Heart left ventricle (tissue), 16 donors: ENCODE results near the gene P2RX3. TPM values are rescaled to one million over a fixed set of nuclear protein-coding genes. Genes with fewer than 3 reads are reported as not detected.

Experiments
- ATAC-seq, 4 donors: fragments of 200-7000 bp; cut with Tn5 transposase; one replicate each; pipeline ENCODE4 v1.9.1; 2020 to 2022; ENCODE audit warnings: moderate library complexity in 4 of 4, mild to moderate bottlenecking in 3 of 4, moderate number of reproducible peaks in 1 of 4
- DNase-seq, 5 donors: peaks; one replicate each; pipeline ENCODE4 v3.0.0-alpha.2; 2020
- H3K27ac ChIP-seq, 12 donors: fragments of 200-600 bp; sonication (generic) in 4 of 12; one replicate each; pipeline versions ENCODE4 v1.5.0 to v1.8.0; 2016 to 2022; ENCODE audit warnings: mild to moderate bottlenecking in 2 of 12
- H3K27me3 ChIP-seq, 9 donors: fragments of 200-600 bp; sonication (generic) in 2 of 9; one replicate each; pipeline versions ENCODE4 v1.5.1 to v1.8.0; 2016 to 2022; ENCODE audit warnings: mild to moderate bottlenecking in 3 of 9
- H3K36me3 ChIP-seq, 9 donors: fragments of 200-600 bp; sonication (generic) in 2 of 9; one replicate each; pipeline versions ENCODE4 v1.5.0 to v1.8.0; 2018 to 2022; ENCODE audit warnings: mild to moderate bottlenecking in 2 of 9
- H3K4me1 ChIP-seq, 12 donors: fragments of 200-600 bp; sonication (generic) in 4 of 12; one replicate each; pipeline versions ENCODE4 v1.5.0 to v1.8.0; 2016 to 2022; ENCODE audit warnings: mild to moderate bottlenecking in 3 of 12
- H3K4me3 ChIP-seq, 12 donors: fragments of 200-600 bp; sonication (generic) in 4 of 12; one replicate each; pipeline versions ENCODE4 v1.5.0 to v1.8.0; 2017 to 2022; ENCODE audit warnings: mild to moderate bottlenecking in 9 of 12, moderate library complexity in 4 of 12
- H3K9me3 ChIP-seq, 12 donors: fragments of 200-600 bp; sonication (generic) in 4 of 12; one replicate each; pipeline versions ENCODE4 v1.5.0 to v1.8.0; 2016 to 2022; ENCODE audit warnings: mild to moderate bottlenecking in 1 of 12
- POLR2A ChIP-seq, 2 donors: fragments of 450-650 bp; IDR thresholded peaks; one replicate each; pipeline ENCODE4 v1.6.1; 2017; ENCODE audit warnings: antibody characterized with exemption in 2 of 2, mild to moderate bottlenecking in 2 of 2, moderate library complexity in 2 of 2
- WGBS, 4 donors: extraction: QIAGEN DNeasy Blood & Tissue Kit in 2 of 4; methylation state at CpG; one replicate each; pipeline versions ENCODE4 v1.1.5 to v1.1.7; 2013 to 2018; 5-methylcytosine and 5-hydroxymethylcytosine counted together
- intact Hi-C, 10 donors: fragments of 100-400 bp; cut with DNase I; formaldehyde crosslinking; loops; one replicate each; pipeline versions ENCODE4 v1.11.1 to v1.14.2; 2022
- polyA plus RNA-seq, 2 donors: library from polyadenylated mRNA; stranded (reverse); fragments of 200-250 nt; gene quantifications; one replicate each; pipeline ENCODE4 v1.2.3, GENCODE V29; 2013
- total RNA-seq, 9 donors: library from RNA; depleted of rRNA in 2 of 9; stranded (reverse); fragments of >200 nt in 2 of 9; fragmentation: NEBNext Ultra II Directional in 3 of 9; extraction: Animal tissue kit (Norgen Biotek cat#: 25700) in 3 of 9; gene quantifications; one replicate each; pipeline versions ENCODE4 v1.1.0 to v1.2.4, GENCODE V29; 2016 to 2023
- TF ChIP-seq, protein P1 (sequence below), 12 donors: fragments of 200-600 bp; sonication (generic) in 4 of 12; IDR thresholded peaks; one replicate each; pipeline versions ENCODE4 v1.5.0 to v1.8.0; 2018 to 2022; ENCODE audit warnings: antibody characterized with exemption in 12 of 12, mild to moderate bottlenecking in 5 of 12
- donor health status: ischemic (EF 13 %, LVEDD 7.1; RV severe dilation, severe dysfunction).
- donor health status: healthy with polysubstance abuse.
- donor health status: DM: no; HTN: yes; CAD: no.
- donor health status: DM: no; HTN: no; CAD: no.
- donor health status: ischemic (EF 25% LVEDD 6.9; RV normal size, moderate dysfunction).
- donor health status: ischemic (EF 25% LVEDD 5.7; RV mildly dilated, moderate dysfunction).
- donor health status: healthy.
- donor health status: DM: yes; HTN: yes; CAD: no.
- donor health status: ischemic (EF 35%, LVEDD 5.7; RV mildly dilated, moderate dysfunction).
- donor health status: nonischemic (EF 11% LVEDD 7.7; RV severe dilation, severe dysfunction).
- donor health status: DM: yes; HTN: yes; CAD: no.
- donor health status: PGD.
- donor health status: ischemic (EF 29% LVEDD 5.4; RV normal size, mild dysfunction).
- donor health status: nonischemic (EF 23%, LVEDD 6.1; RV moderate dilation, normal function).

The P2RX3 gene
- total and polyA plus RNA-seq, 11 donors: 0.35 to 7.1 (median 1.3) TPM

DNA sequence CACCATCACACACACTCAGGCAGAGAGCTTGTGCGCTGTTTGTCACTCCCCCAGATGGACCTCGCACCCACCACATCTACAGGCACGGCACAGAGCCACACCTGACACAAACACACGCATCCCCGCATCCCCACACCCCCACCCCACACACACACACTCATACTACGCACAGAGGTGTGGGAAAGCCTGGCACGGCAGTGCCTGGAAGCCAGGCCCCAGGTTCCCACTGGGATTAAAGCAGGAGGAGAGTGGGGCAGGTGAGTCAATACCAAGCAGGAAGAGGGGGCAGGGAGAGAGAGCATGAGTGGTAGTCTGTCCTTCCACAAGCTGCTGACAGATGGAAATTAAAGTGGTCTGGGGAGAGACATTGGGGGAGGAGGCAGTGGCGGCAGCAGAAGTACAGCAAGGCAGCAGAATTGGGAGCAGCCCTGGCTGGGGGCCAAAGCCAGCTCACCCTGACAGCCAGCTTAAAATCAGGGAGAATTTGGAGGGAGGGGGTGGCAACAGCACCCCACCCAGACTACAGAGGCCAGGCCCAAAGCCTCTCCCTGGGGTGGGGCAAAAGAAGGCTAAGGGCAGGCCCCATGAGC, 34.1 kb upstream of the P2RX3 start:
- DNase-seq: peak in 1 of 5 donors; percentile 20
- Histone ChIP-seq H3K27me3 (no peaks in the 10 kb centered on the region), H3K27ac (no peak overlapping the region), H3K36me3 (peaks cover 6 to 80% (median 43%) of the 10 kb centered on the region in 9 donors), H3K4me1 (peaks cover 0 to 46% (median 33%) of the 10 kb centered on the region in 12 donors), H3K4me3 (no peak overlapping the region), H3K9me3 (peaks cover 0 to 16% (median 10%) of the 10 kb centered on the region in 12 donors)
- TF ChIP-seq, protein P1, sequence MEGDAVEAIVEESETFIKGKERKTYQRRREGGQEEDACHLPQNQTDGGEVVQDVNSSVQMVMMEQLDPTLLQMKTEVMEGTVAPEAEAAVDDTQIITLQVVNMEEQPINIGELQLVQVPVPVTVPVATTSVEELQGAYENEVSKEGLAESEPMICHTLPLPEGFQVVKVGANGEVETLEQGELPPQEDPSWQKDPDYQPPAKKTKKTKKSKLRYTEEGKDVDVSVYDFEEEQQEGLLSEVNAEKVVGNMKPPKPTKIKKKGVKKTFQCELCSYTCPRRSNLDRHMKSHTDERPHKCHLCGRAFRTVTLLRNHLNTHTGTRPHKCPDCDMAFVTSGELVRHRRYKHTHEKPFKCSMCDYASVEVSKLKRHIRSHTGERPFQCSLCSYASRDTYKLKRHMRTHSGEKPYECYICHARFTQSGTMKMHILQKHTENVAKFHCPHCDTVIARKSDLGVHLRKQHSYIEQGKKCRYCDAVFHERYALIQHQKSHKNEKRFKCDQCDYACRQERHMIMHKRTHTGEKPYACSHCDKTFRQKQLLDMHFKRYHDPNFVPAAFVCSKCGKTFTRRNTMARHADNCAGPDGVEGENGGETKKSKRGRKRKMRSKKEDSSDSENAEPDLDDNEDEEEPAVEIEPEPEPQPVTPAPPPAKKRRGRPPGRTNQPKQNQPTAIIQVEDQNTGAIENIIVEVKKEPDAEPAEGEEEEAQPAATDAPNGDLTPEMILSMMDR (IDR thresholded peaks at IDR 0.05): no peak
- no peak for TF ChIP-seq POLR2A (IDR thresholded peaks at IDR 0.05)
- intact Hi-C loops: no loop called here
- ATAC-seq: peak in 1 of 4 donors; percentile 3
- 85 to 93% (median 90%) methylated on average over 8 of the region's 8 CpGs for WGBS, 4 donors

DNA sequence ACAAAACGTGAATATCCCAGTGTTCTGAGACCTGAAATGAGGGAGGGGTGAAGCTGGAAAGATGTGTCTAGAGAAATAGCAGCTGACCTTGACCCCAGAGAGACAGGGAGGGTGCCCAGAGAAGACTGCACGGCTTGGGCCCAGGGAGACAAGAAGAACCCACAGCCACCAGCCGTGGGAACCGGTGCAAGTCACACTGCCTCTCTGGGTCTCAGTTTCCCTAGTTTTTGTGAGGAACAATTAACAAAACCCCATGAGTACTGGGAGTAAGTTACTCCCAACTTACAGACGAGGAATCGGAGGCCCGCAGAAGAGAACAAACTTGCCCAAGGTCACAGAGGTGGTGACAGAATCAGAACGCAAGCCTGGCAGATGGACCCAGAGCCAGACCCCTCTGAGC, 32.6 kb upstream of the P2RX3 start:
- ATAC-seq: no peak
- 90 to 93% (median 92%) methylated on average over 8 of the region's 8 CpGs for WGBS, 4 donors
- TF ChIP-seq POLR2A (IDR thresholded peaks at IDR 0.05): no peak
- TF ChIP-seq, protein P1 (IDR thresholded peaks at IDR 0.05): no peak
- intact Hi-C loops: no loop called here
- Histone ChIP-seq H3K9me3 (peaks cover 0 to 2% (median 0%) of the 10 kb centered on the region in 12 donors), H3K4me3 (no peak overlapping the region), H3K27me3 (no peaks in the 10 kb centered on the region), H3K27ac (no peak overlapping the region), H3K4me1 (peaks cover 0 to 60% (median 47%) of the 10 kb centered on the region in 12 donors), H3K36me3 (peaks cover 0 to 74% (median 40%) of the 10 kb centered on the region in 9 donors)
- DNase-seq: no peak

DNA sequence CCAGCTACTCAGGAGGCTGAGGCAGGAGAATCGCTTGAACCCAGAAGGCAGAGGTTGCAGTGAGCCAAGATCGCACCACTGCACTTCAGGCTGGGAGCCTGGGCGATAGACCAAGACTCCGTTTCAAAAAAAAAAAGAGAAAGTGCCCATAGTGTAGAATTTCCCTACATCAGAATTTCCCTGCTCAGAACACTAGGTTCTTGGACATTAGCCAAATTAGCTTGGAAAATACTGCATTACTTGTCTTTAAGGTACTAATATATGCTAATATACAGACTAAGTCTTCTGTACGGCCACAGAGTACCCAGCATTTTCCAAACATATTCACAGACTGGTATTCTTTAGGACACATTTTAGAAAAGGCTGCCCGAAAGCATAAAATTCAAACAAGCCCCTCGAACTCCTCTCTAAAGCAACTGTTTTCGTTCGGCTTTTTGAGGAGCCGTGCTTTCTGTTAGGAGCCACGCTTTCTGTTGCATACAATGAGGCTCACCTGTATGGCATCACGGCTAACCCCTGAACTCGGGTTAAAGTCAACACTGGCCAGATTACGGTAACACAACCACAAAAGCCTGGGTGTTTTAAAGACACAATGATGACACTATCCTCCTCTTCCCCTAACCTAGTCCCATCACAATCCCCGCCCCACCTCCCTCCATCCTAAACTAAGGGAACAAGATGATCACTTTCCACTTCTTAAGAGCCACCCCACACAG, 31.8 kb upstream of the P2RX3 start:
- WGBS, 4 donors: 89 to 92% (median 90%) methylated on average over 15 of the region's 15 CpGs
- Histone ChIP-seq H3K4me1 (peaks cover 0 to 68% (median 55%) of the 10 kb centered on the region in 12 donors), H3K9me3 (no peaks in the 10 kb centered on the region), H3K36me3 (peaks cover 0 to 66% (median 32%) of the 10 kb centered on the region in 9 donors), H3K27ac (no peak overlapping the region), H3K4me3 (no peak overlapping the region), H3K27me3 (no peaks in the 10 kb centered on the region)
- ATAC-seq (no peak), DNase-seq (no peak)
- intact Hi-C loops: no loop called here
- TF ChIP-seq, protein P1 (IDR thresholded peaks at IDR 0.05): no peak
- no peak for TF ChIP-seq POLR2A (IDR thresholded peaks at IDR 0.05)

DNA sequence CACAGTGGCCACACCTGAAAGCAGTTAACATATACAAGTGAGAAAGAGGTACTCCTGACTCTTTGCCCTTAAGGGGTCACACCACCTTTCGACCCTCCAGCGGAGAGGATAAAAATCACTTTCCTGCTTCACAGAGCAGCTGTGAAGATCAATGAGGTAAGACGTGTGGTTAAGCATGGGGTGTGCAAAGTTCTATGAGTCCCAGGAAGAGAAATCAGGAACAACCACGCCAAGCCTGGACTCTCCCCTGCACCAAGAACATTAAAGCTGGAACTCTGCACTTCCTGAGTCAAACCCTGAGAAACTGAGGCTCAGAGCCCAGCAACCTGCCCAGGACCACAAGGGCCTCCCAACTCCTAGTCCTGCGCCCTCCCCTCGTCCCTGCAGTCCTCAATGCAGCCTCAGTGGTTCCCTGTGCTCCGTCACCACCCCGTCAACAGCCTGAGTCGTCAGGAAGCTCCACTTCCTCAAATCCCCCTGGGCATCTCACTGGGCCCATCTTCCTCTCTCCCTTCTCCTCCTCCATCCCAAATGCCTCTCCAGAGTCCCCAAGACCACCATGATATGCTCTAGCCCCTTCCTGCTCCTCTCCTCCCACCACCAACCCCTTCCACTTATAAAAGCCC, 31.1 kb upstream of the P2RX3 start:
- no peak for TF ChIP-seq POLR2A (IDR thresholded peaks at IDR 0.05)
- TF ChIP-seq, protein P1 (IDR thresholded peaks at IDR 0.05): no peak
- 61 to 67% (median 61%) methylated on average over 9 of the region's 9 CpGs for WGBS, 4 donors
- Histone ChIP-seq H3K27ac (no peak overlapping the region), H3K4me3 (no peak overlapping the region), H3K27me3 (no peaks in the 10 kb centered on the region), H3K9me3 (no peaks in the 10 kb centered on the region), H3K4me1 (peaks cover 0 to 74% (median 63%) of the 10 kb centered on the region in 12 donors), H3K36me3 (peaks cover 0 to 60% (median 25%) of the 10 kb centered on the region in 9 donors)
- no peak for ATAC-seq
- DNase-seq: no peak
- intact Hi-C loops: no loop called here
